ENCODE measurements around the gene RPS16.

The RPS16 gene

DNA sequence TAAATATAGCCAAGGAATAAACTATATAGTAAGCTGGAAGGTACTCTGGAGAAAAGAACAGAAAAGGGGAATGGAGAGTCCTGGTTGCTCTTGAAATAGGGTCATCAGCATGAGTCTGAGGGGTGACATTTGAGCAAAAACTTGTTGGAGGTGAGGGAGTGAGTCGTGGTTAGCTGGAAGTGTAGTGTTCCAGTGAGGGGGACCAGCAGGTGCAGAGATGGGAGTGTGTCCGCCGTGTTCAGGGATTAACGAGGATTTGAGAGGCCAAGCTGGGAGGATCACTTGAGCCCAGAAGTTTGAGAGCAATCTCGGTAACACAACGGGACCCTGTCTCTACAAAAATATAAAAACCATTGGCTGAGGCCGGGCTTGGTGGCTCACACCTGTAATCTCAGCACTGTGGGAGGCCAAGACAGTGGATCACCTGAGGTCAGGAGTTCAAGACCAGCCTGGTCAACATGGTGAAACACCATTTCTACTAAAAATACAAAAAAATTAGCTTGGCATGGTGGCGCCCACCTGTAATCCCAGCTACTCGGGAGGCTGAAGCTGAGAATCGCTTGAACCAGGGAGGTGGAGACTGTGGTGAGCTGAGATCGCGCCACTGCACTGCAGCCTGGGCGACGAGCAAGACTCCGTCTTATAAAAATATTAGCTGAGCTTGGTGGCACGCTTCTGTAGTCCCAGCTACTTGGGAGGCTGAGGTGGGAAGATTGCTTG, 10.8 kb upstream of the RPS16 start:
- Histone ChIP-seq H3K4me3 (ENCODE audit: insufficient read length, low read depth) (peak overlapping the region; percentile 96), H3K36me3 (ENCODE audit: insufficient read depth, insufficient read length, low read length) (peaks cover 28% of the 10 kb centered on the region), H3K9me3 (ENCODE audit: insufficient read depth, low read length) (no peaks in the 10 kb centered on the region), H3K27me3 (ENCODE audit: insufficient read depth, insufficient read length) (no peaks in the 10 kb centered on the region), H3K9ac (ENCODE audit: insufficient read length, low read depth) (peak overlapping the region; percentile 95), H3K4me1 (ENCODE audit: insufficient read depth, insufficient read length) (no peaks in the 10 kb centered on the region)
- TF ChIP-seq YY1 (IDR thresholded peaks at IDR 0.05; ENCODE audit: insufficient read depth, insufficient read length): no peak
- no peak for TF ChIP-seq ZNF274 (IDR thresholded peaks at IDR 0.05; ENCODE audit: low read depth, low read length)
- no peak for TF ChIP-seq SUZ12 (IDR thresholded peaks at IDR 0.05; ENCODE audit: extremely low read depth, insufficient read depth, insufficient read length)
- DNase-seq (ENCODE audit: low read depth, low spot score): no peak

DNA sequence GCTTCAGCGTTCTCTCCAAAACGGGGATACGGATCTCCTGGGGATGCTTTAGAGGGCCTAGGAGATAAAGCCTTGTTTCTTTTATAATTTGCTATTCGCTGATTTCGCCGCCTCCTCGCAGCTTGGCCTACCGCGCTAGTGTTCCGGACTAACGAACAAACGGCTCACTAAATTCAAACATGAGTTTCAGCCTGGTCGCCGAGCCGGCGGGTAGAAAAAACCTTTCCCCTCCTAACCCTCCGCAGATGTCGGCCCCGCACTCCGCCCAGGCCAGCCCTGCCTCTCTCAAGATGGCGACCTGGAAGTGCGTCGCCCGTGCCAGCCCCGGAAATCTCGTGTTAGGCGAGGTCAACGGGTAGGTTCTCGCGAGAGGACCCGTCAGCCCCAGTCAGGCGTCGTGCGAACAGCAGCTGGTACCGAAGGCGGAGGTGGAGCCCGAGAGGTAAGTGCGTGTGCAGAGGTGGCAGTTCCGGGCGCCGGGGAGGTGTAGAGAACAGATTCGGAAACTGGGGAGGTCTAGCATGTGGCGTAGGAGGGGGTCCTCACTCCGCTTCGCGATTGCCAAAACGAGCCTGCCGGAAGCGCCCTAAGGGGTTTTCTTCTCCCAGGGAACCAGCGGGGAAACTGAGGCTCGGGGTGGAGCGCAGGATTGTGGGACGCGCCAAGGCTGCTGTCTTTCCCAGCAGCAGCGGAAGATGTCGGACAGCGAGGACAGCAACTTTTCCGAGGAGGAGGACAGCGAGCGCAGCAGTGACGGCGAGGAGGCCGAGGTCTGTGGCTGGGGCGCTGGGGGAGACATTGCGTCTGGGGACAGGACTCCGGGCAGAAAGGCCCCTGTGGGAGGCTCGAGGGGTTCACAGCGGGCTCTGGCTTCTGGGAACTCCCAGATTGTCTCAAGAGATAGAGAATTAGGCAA, 9.7 kb upstream of the RPS16 start, which contains the start of gene SUPT5H:
SUPT5H (plus strand) TSS at position 387 of the 916 bp plus-strand sequence; CDS start at position 696, 309 bp downstream.
- no peaks in the 10 kb centered on the region for H3K9me3 ChIP-seq (ENCODE audit: insufficient read depth, low read length)

DNA sequence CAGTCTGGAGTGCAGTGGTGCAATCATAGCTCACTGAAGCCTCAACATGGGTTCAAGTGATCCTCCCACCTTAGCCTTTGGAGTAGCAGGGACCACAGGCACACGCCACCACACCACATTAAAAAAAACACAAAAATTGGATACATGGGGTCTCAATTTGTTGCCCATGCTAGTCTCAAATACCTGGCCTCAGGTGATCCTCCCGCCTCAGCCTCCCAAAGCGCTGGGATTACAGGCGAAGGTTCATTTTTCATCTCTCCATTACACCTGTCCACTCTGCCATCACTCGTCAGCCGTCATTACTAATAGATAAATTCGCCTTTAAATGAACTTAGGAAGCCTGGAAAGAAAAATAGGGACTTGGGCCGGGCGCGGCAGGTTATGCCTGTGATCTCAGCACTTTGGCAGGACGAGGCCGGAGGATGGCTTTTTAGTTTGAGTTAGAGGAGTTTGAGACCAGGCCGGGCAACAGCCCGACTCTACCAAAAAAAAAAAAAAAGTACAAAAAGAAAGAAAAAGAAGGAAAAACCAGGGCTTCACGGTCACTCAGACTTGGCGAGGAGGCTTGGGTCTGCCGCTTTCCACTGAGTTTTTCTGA, 8.9 kb upstream of the RPS16 start:
- H3K36me3 ChIP-seq (ENCODE audit: insufficient read depth, insufficient read length, low read length): peaks cover 26% of the 10 kb centered on the region
- H3K9me3 ChIP-seq (ENCODE audit: insufficient read depth, low read length): no peaks in the 10 kb centered on the region
- H3K27me3 ChIP-seq (ENCODE audit: insufficient read depth, insufficient read length): no peaks in the 10 kb centered on the region
- H3K9ac ChIP-seq (ENCODE audit: insufficient read length, low read depth): peak overlapping the region; percentile 95
- no peak for DNase-seq (ENCODE audit: low read depth, low spot score)
- no peaks in the 10 kb centered on the region for H3K4me1 ChIP-seq (ENCODE audit: insufficient read depth, insufficient read length)
- peak overlapping the region; percentile 96 for H3K4me3 ChIP-seq (ENCODE audit: insufficient read length, low read depth)
- TF ChIP-seq ZNF274 (IDR thresholded peaks at IDR 0.05; ENCODE audit: low read depth, low read length) (no peak), SUZ12 (IDR thresholded peaks at IDR 0.05; ENCODE audit: extremely low read depth, insufficient read depth, insufficient read length) (no peak), YY1 (IDR thresholded peaks at IDR 0.05; ENCODE audit: insufficient read depth, insufficient read length) (no peak)

More for the DNA sequence above, 9.7 kb upstream of the RPS16 start, which contains the start of gene SUPT5H:
- peak; percentile 93 for DNase-seq (ENCODE audit: low read depth, low spot score)
- H3K9ac ChIP-seq (ENCODE audit: insufficient read length, low read depth): peak within 1 kb of the TSS; percentile 95
- peaks cover 26% of the 10 kb centered on the region for H3K36me3 ChIP-seq (ENCODE audit: insufficient read depth, insufficient read length, low read length)
- peak within 1 kb of the TSS; percentile 96 for H3K4me3 ChIP-seq (ENCODE audit: insufficient read length, low read depth)
- no peaks in the 10 kb centered on the region for H3K4me1 ChIP-seq (ENCODE audit: insufficient read depth, insufficient read length)
- TF ChIP-seq YY1 (IDR thresholded peaks at IDR 0.05; ENCODE audit: insufficient read depth, insufficient read length) (peak; percentile 90), SUZ12 (IDR thresholded peaks at IDR 0.05; ENCODE audit: extremely low read depth, insufficient read depth, insufficient read length) (no peak)
- H3K27me3 ChIP-seq (ENCODE audit: insufficient read depth, insufficient read length): no peaks in the 10 kb centered on the region

DNA sequence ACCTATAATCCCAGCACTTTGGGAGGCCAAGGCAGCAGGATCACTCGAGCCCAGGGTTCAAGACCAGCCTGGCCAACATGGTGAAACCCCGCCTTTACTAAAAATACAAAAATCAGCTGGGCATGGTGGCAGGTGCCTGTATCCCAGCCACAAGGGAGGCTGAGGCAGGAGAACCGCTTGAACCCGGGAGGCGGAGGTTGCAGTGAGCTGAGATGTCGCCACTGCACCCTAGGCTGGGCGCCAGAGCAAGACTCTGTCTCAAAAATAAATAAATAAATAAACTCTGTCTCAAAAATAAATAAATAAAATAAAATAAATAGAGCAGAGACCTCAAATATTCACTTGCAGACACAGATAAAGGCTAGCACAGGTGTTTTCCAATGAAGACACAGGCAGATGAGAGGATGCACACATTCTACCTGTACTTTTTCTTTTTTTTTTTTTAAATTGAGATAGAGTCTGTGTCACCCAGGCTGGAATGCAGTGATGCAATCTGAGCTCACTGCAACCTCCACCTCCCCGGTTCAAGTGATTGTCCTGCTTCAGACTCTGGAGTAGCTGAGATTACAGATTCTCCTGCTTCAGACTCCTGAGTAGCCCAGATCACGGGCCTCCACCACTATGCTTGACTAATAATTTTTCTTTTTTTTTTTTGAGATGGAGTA, 2.7 kb upstream of the RPS16 start:
- Histone ChIP-seq H3K27me3 (ENCODE audit: insufficient read depth, insufficient read length) (no peaks in the 10 kb centered on the region), H3K9me3 (ENCODE audit: insufficient read depth, low read length) (no peaks in the 10 kb centered on the region), H3K4me3 (ENCODE audit: insufficient read length, low read depth) (no peak overlapping the region), H3K9ac (ENCODE audit: insufficient read length, low read depth) (no peak overlapping the region), H3K36me3 (ENCODE audit: insufficient read depth, insufficient read length, low read length) (peaks cover 21% of the 10 kb centered on the region), H3K4me1 (ENCODE audit: insufficient read depth, insufficient read length) (peaks cover 3% of the 10 kb centered on the region)
- TF ChIP-seq SUZ12 (IDR thresholded peaks at IDR 0.05; ENCODE audit: extremely low read depth, insufficient read depth, insufficient read length): no peak
- TF ChIP-seq YY1 (IDR thresholded peaks at IDR 0.05; ENCODE audit: insufficient read depth, insufficient read length): no peak
- TF ChIP-seq ZNF274 (IDR thresholded peaks at IDR 0.05; ENCODE audit: low read depth, low read length): no peak
- no peak for DNase-seq (ENCODE audit: low read depth, low spot score)

DNA sequence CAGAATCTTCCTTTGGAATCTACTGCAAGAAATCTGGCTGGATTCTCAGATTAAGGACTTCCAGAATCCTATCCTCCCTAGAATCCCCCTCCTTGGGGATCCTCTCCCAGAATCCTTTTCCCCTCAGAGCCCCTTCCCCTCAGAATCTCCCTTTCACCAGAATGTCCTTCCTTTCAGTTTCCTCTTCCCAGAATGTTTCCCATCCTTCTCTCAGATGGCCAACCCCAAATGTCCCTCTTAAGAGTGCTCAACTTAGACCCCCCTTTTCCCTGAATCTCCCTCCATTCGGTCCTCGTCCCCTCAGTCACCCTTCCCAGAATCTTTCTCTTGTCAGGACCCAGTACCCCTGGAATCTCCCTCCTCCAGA, 584 bp upstream of the RPS16 start:
- peak overlapping the region; percentile 92 for H3K4me3 ChIP-seq (ENCODE audit: insufficient read length, low read depth)
- no peaks in the 10 kb centered on the region for H3K9me3 ChIP-seq (ENCODE audit: insufficient read depth, low read length)
- TF ChIP-seq ZNF274 (IDR thresholded peaks at IDR 0.05; ENCODE audit: low read depth, low read length) (no peak), SUZ12 (IDR thresholded peaks at IDR 0.05; ENCODE audit: extremely low read depth, insufficient read depth, insufficient read length) (no peak), YY1 (IDR thresholded peaks at IDR 0.05; ENCODE audit: insufficient read depth, insufficient read length) (no peak)
- H3K36me3 ChIP-seq (ENCODE audit: insufficient read depth, insufficient read length, low read length): peaks cover 37% of the 10 kb centered on the region
- no peak for DNase-seq (ENCODE audit: low read depth, low spot score)
- H3K9ac ChIP-seq (ENCODE audit: insufficient read length, low read depth): peak overlapping the region; percentile 92
- peaks cover 4% of the 10 kb centered on the region for H3K4me1 ChIP-seq (ENCODE audit: insufficient read depth, insufficient read length)
- H3K27me3 ChIP-seq (ENCODE audit: insufficient read depth, insufficient read length): no peaks in the 10 kb centered on the region

DNA sequence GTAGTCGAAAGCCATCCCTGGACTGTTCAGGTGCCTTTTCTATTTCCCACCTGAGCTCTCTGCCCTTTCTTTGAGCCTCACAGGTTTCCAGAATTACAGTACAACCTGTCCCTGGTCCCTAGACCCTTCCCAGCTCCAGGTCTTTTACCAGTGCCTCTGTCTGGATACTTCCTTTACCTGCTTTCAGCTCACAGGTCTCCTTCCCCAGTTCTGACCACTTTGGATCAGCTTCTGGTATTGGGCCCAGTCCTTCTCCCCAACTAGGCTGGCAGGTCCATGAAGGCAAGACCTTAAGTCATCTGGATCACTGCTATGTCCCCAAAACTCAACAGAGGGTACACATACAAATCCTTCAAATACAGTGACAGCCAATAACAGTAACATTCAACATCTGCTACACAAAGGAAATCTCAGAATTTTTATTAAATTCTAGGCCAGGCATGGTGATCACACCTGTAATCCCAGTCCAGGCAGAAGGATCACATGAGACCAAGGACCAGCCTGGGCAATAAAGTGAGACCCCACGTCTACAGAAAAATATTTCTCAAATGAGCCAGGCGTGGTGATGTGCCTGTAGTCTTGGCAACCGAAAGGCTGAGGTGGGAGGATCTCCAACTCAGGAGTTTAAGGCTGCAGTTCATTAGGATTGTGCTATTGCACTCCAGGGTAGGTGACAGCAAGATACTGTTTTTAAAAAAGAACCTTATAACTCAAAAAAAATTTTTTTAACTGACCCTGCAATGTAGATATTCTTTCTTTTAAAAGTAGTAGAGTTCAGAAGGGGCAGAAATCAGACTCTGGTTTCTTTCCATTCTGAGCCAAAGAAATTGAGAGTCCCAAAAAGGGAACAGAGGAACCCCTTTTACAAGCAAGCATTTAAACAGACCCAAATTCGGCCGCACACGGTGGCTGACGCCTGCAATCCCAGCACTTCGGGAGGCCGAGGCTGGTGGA, 1.3 kb downstream of the RPS16 start:
- TF ChIP-seq YY1 (IDR thresholded peaks at IDR 0.05; ENCODE audit: insufficient read depth, insufficient read length): no peak
- no peak for TF ChIP-seq SUZ12 (IDR thresholded peaks at IDR 0.05; ENCODE audit: extremely low read depth, insufficient read depth, insufficient read length)
- no peak for TF ChIP-seq ZNF274 (IDR thresholded peaks at IDR 0.05; ENCODE audit: low read depth, low read length)
- H3K9me3 ChIP-seq (ENCODE audit: insufficient read depth, low read length): no peaks in the 10 kb centered on the region
- H3K27me3 ChIP-seq (ENCODE audit: insufficient read depth, insufficient read length): no peaks in the 10 kb centered on the region
- H3K36me3 ChIP-seq (ENCODE audit: insufficient read depth, insufficient read length, low read length): peaks cover 37% of the 10 kb centered on the region
- peak overlapping the region; percentile 92 for H3K4me3 ChIP-seq (ENCODE audit: insufficient read length, low read depth)
- peaks cover 4% of the 10 kb centered on the region for H3K4me1 ChIP-seq (ENCODE audit: insufficient read depth, insufficient read length)
- peak overlapping the region; percentile 92 for H3K9ac ChIP-seq (ENCODE audit: insufficient read length, low read depth)
- DNase-seq (ENCODE audit: low read depth, low spot score): no peak
